Epithelial cell of prostate (primary cell): ENCODE results near the gene TIMD4.
"Not testable (repeated sequence)": the region's sequence is repeated elsewhere in the genome, so short reads cannot be mapped to it uniquely, and the experiment has no call there.

Experiments
- DNase-seq: peaks from one replicate; pipeline ENCODE4 v3.0.0-alpha.2; 2011; ENCODE audit warnings: low read depth, low spot score
- H3K27ac ChIP-seq: fragments of 450-650 bp; 2 replicates; pipeline ENCODE4 v1.5.1; 2017; ENCODE audit warnings: mild to moderate bottlenecking

TIMD4 gene

GRCh38 chr5:156963125-156963524 is at the start of gene TIMD4:
Gene TIMD4 (minus strand): TSS chr5:156963226. CDS start chr5:156963198, 28 bp downstream.
- no peak within 1 kb of the TSS for H3K27ac ChIP-seq
- DNase-seq, result no peak

GRCh38 chr5:157006262-157006661 is 43.2 kb upstream of the TIMD4 start:
- DNase-seq, result no peak
- no peak overlapping the region for H3K27ac ChIP-seq

- DNase-seq, result no peak
- no peak overlapping the region for H3K27ac ChIP-seq
These were observed 42.0 kb upstream of the TIMD4 start for GRCh38 chr5:157004893-157005551.

- no peak for DNase-seq
- no peak overlapping the region for H3K27ac ChIP-seq
These were observed 28.7 kb upstream of the TIMD4 start for GRCh38 chr5:156991714-156992113.

GRCh38 chr5:156984064-156984463 is 21.0 kb upstream of the TIMD4 start:
- no peak overlapping the region for H3K27ac ChIP-seq
- no peak for DNase-seq

- no peak for DNase-seq
- H3K27ac ChIP-seq, result no peak overlapping the region
These were observed 18.5 kb upstream of the TIMD4 start for GRCh38 chr5:156981481-156981880.

GRCh38 chr5:156974328-156974727 is 11.3 kb upstream of the TIMD4 start:
- H3K27ac ChIP-seq, result no peak overlapping the region
- no peak for DNase-seq

- H3K27ac ChIP-seq, result no peak overlapping the region
- DNase-seq, result no peak
These were observed 9.0 kb upstream of the TIMD4 start for GRCh38 chr5:156971848-156972525.

GRCh38 chr5:156971415-156971814 is 8.4 kb upstream of the TIMD4 start:
- no peak for DNase-seq

GRCh38 chr5:156967386-156967785 is 4.4 kb upstream of the TIMD4 start:
- not testable (repeated sequence) for H3K27ac ChIP-seq, DNase-seq

More at GRCh38 chr5:156971415-156971814, 8.4 kb upstream of the TIMD4 start:
- H3K27ac ChIP-seq, result no peak overlapping the region

- DNase-seq, result no peak
- H3K27ac ChIP-seq, result no peak overlapping the region
These were observed 6.7 kb downstream of the TIMD4 start for GRCh38 chr5:156956321-156956720.

- no peak for DNase-seq
- no peak overlapping the region for H3K27ac ChIP-seq
These were observed 11.7 kb downstream of the TIMD4 start for GRCh38 chr5:156951359-156951758.

- DNase-seq, result no peak
- no peak overlapping the region for H3K27ac ChIP-seq
These were observed 12.3 kb downstream of the TIMD4 start for GRCh38 chr5:156950716-156951115.

GRCh38 chr5:156949424-156949823 is 13.6 kb downstream of the TIMD4 start:
- no peak for DNase-seq
- no peak overlapping the region for H3K27ac ChIP-seq

- H3K27ac ChIP-seq, result no peak overlapping the region
- no peak for DNase-seq
These were observed 15.1 kb downstream of the TIMD4 start for GRCh38 chr5:156947925-156948324.

GRCh38 chr5:156942064-156942463 is 21.0 kb downstream of the TIMD4 start:
- H3K27ac ChIP-seq, result no peak overlapping the region

GRCh38 chr5:156940462-156940861 is 22.6 kb downstream of the TIMD4 start:
- DNase-seq, H3K27ac ChIP-seq: not testable (repeated sequence)

More at GRCh38 chr5:156942064-156942463, 21.0 kb downstream of the TIMD4 start:
- DNase-seq, result no peak

GRCh38 chr5:156936972-156937371 is 26.1 kb downstream of the TIMD4 start:
- DNase-seq, result no peak

GRCh38 chr5:156934450-156935211 is 28.4 kb downstream of the TIMD4 start:
- H3K27ac ChIP-seq, result no peak overlapping the region
- no peak for DNase-seq

More at GRCh38 chr5:156936972-156937371, 26.1 kb downstream of the TIMD4 start:
- no peak overlapping the region for H3K27ac ChIP-seq

GRCh38 chr5:156929366-156929948 is 33.6 kb downstream of the TIMD4 start:
- no peak for DNase-seq
- H3K27ac ChIP-seq, result no peak overlapping the region

GRCh38 chr5:156927545-156927944 is 35.5 kb downstream of the TIMD4 start:
- H3K27ac ChIP-seq, result no peak overlapping the region
- DNase-seq, result no peak
